GM18511 (cell line): ENCODE results near the gene YES1.
"Not testable (repeated sequence)": the region's sequence is repeated elsewhere in the genome, so short reads cannot be mapped to it uniquely, and the experiment has no call there.

Experiments
- ATAC-seq: cut with Tn5 transposase; IDR thresholded peaks from one replicate; pipeline ENCODE4 v1.9.1; 2021; ENCODE audit warnings: mild to moderate bottlenecking, moderate library complexity; ENCODE audit not compliant: unreplicated experiment

YES1 gene

GRCh38 chr18:785242-785641 is 26.8 kb downstream of the YES1 start:
- peak; percentile 50 for ATAC-seq

- ATAC-seq = no peak
These were observed 27.4 kb downstream of the YES1 start for GRCh38 chr18:784470-785172.

- no peak for ATAC-seq
These were observed 33.7 kb downstream of the YES1 start for GRCh38 chr18:778194-778927.

- no peak for ATAC-seq
These were observed 35.0 kb downstream of the YES1 start for GRCh38 chr18:777021-777420.

- ATAC-seq = not testable (repeated sequence)
These were observed 36.0 kb downstream of the YES1 start for GRCh38 chr18:776044-776443.

- ATAC-seq = no peak
These were observed 37.2 kb downstream of the YES1 start for GRCh38 chr18:774811-775210.

GRCh38 chr18:773980-774624 is 37.9 kb downstream of the YES1 start:
- ATAC-seq = no peak

- no peak for ATAC-seq
These were observed 41.5 kb downstream of the YES1 start for GRCh38 chr18:770583-770961.

- ATAC-seq = no peak
These were observed 44.1 kb downstream of the YES1 start for GRCh38 chr18:767961-768360.

GRCh38 chr18:767084-767882 is 44.8 kb downstream of the YES1 start:
- no peak for ATAC-seq

- no peak for ATAC-seq
These were observed 45.5 kb downstream of the YES1 start for GRCh38 chr18:766550-766860.

- ATAC-seq = no peak
These were observed 46.1 kb downstream of the YES1 start for GRCh38 chr18:765764-766549.

GRCh38 chr18:759864-760263 is 52.2 kb downstream of the YES1 start:
- not testable (repeated sequence) for ATAC-seq

GRCh38 chr18:755506-755905 is 56.5 kb downstream of the YES1 start:
- no peak for ATAC-seq

GRCh38 chr18:754656-755055 is 57.4 kb downstream of the YES1 start:
- no peak for ATAC-seq

GRCh38 chr18:750456-750855 is 61.6 kb downstream of the YES1 start:
- no peak for ATAC-seq

GRCh38 chr18:744832-745597 is 67.0 kb downstream of the YES1 start:
- no peak for ATAC-seq

- peak; percentile 89 for ATAC-seq
These were observed 70.0 kb downstream of the YES1 start for GRCh38 chr18:741931-742512.

- ATAC-seq = no peak
These were observed 79.7 kb downstream of the YES1 start for GRCh38 chr18:732371-732770.

- no peak for ATAC-seq
These were observed 80.9 kb downstream of the YES1 start for GRCh38 chr18:731185-731584.
